ENCODE results near the gene SLC9A8.

- no peak for TF ChIP-seq CTCF (IDR thresholded peaks at IDR 0.05)
- TF ChIP-seq POLR2AphosphoS5 (IDR thresholded peaks at IDR 0.05) = no peak
Observed at GRCh38 chr20:49803418-49803817, 9.2 kb upstream of the SLC9A8 start.
